ENCODE measurements around the gene RAB39A. TPM values are rescaled to one million over a fixed set of nuclear protein-coding genes. Genes with fewer than 3 reads are reported as not detected.

Gene RAB39A
- total and polyA plus RNA-seq, 10 of the 15 experiments (the other 5 are each of a cell fraction or from before 2014, with no cell fraction given), result 0.10 to 9.2 (median 4.9) TPM

DNA sequence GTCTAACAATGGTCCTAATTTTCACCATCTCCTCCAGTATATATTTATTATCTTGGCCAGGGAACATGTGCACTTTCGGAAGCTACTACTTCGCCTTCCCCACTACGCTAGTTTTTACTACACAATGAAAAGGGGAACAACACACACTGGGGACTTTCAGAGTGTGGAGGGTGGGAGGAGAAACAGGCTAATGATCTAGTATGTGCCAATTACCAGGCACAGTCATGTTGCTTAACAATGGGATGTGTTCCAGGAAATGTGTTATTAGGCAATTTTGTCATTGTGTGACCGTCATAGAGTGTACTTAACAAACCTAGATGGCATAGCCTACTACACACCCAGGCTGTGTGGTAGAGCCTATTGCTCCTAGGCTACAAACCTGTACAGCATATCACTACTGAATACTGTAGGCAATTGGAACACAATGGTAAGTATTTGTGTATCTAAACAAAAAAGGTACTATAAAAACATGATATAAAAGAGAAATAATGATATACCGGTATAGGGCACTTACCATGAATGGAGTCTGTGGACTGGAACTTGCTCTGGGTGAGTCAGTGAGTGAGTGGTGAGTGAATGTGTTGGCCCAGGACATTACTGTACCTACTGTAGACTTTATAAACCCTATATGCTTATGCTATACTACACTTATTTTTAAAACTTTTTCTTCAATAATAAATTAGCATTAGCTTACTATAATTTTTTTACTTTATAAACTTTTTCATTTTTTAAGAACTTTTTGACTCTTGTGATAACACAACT is 60.3 kb downstream of the RAB39A start (continued):
- TF ChIP-seq E4F1 (IDR thresholded peaks at IDR 0.05; ENCODE audit: borderline replicate concordance, partially characterized antibody) (no peak), IRF4 (IDR thresholded peaks at IDR 0.05; ENCODE audit: low read depth, low read length) (no peak), NR2F1 (conservative IDR thresholded peaks at IDR 0.05) (no peak), SREBF1 (IDR thresholded peaks at IDR 0.05; ENCODE audit: low read length) (no peak), SMAD5 (IDR thresholded peaks at IDR 0.05; ENCODE audit: low read depth) (no peak), NBN (IDR thresholded peaks at IDR 0.05) (peak; percentile 70; the same call in 1 of the 2 replicates), IKZF1 (conservative IDR thresholded peaks at IDR 0.05) (peak; percentile 30; the same call in 1 of the 2 replicates), HDAC6 (IDR thresholded peaks at IDR 0.05; ENCODE audit: unreplicated experiment) (no peak), ZNF592 (IDR thresholded peaks at IDR 0.05) (no peak), WRNIP1 (IDR thresholded peaks at IDR 0.05; ENCODE audit: borderline replicate concordance, low read depth, low read length) (no peak), FOS (IDR thresholded peaks at IDR 0.05; ENCODE audit: borderline replicate concordance, extremely low read depth, insufficient read length) (no peak), IKZF2 (IDR thresholded peaks at IDR 0.05) (peak in 1 of 2 experiments; percentile 8; a peak in 2 of 4 replicates)
